Metanephros (tissue), 2 donors: ENCODE results near the gene CHAC1. TPM values are rescaled to one million over a fixed set of nuclear protein-coding genes. Genes with fewer than 3 reads are reported as not detected.

ENCODE experiments used
- small RNA-seq: library from RNA; depleted of rRNA; stranded (forward); fragments of <200 nt; gene quantifications from one replicate; pipeline ENCODE3, GENCODE V24; 2014; ENCODE audit warnings: low replicate concordance
- total RNA-seq: library from RNA; depleted of rRNA; stranded (reverse); fragments of >200 nt; gene quantifications from one replicate; pipeline ENCODE4 v1.2.3, GENCODE V29; 2014

CHAC1 gene
- 1.6 TPM for total RNA-seq

GRCh38 chr15:40952901-40953712 lies at the start of gene CHAC1:
CHAC1 (plus strand) TSS chr15:40953471; CDS start chr15:40953584, 113 bp downstream.

GRCh38 chr15:40928821-40929659 lies 24.2 kb upstream of the CHAC1 start, which contains the start of gene DLL4:
DLL4 (plus strand) TSS chr15:40929340; CDS start chr15:40929669, 329 bp downstream.

Small RNA genes within 50 kb of the gene (small RNA-seq; reads per million reads assigned to genes)
- gene ISCA1P4: not detected

Other genes with a start within 250 kb of the CHAC1 start
- gene RMDN3, start 198.2 kb upstream of the CHAC1 start, total RNA-seq: 26.0 TPM
- gene GCHFR, start 189.4 kb upstream of the CHAC1 start, total RNA-seq: 26.7 TPM
- 0.12 TPM for gene C15orf62, start 183.5 kb upstream of the CHAC1 start, total RNA-seq
- 26.6 TPM for gene ZFYVE19, start 146.4 kb upstream of the CHAC1 start, total RNA-seq
- gene DNAJC17, start 146.0 kb upstream of the CHAC1 start, total RNA-seq: 18.1 TPM
- gene PPP1R14D, start 124.8 kb upstream of the CHAC1 start, total RNA-seq: not detected
- gene SPINT1, start 109.4 kb upstream of the CHAC1 start, total RNA-seq: 105 TPM
- gene RHOV, start 79.2 kb upstream of the CHAC1 start, total RNA-seq: 3.3 TPM
- gene VPS18, start 59.0 kb upstream of the CHAC1 start, total RNA-seq: 23.5 TPM
- 28.3 TPM for gene DLL4, start 24.1 kb upstream of the CHAC1 start, total RNA-seq
- gene INO80, start 162.8 kb downstream of the CHAC1 start, total RNA-seq: 38.5 TPM